HCT116 (cell line): Measurements from ENCODE around the gene GALNT13. TPM values are rescaled to one million over a fixed set of nuclear protein-coding genes. Genes with fewer than 3 reads are reported as not detected.

Experiments
- ATAC-seq: fragments of 200-7000 bp; cut with Tn5 transposase; 2 replicates; pipeline ENCODE4 v1.9.1; 2020; ENCODE audit warnings: mild to moderate bottlenecking, moderate library complexity
- BruUV-seq: library from RNA; stranded (reverse); fragments of 400-500 nt; replicated peaks from 2 replicates; lab custom pipeline; 2021; lab: Mats Ljungman, UMichigan
- CTCF ChIA-PET: fragments of 300-600 bp; sonication (Branson Sonifier 250); formaldehyde crosslinking; loops from one replicate; lab custom pipeline; 2021; ENCODE audit warnings: antibody characterized with exemption; lab: Charles Lee
- POLR2A ChIA-PET: fragments of 300-600, 350-600 bp; sonication (Branson Sonifier 250); formaldehyde crosslinking; loops from one replicate; lab custom pipeline; 2021; ENCODE audit warnings: antibody characterized with exemption; lab: Charles Lee
- RAD21 ChIA-PET, 2 experiments: fragments of 300-600 bp; sonication (Branson Sonifier 250); formaldehyde crosslinking; loops; one replicate each; lab custom pipeline; 2023; ENCODE audit warnings: low total read pairs in 2 of 2; ENCODE audit not compliant: uncharacterized antibody in 2 of 2, unreplicated experiment in 2 of 2, low non-redundant PET in 1 of 2; lab: Charles Lee
- DNase-seq: peaks from one replicate; pipeline ENCODE4 v3.0.0-alpha.2; 2010; ENCODE audit warnings: low read depth, low spot score
- H2AFZ ChIP-seq: fragments of 200-600 bp; shearing (Covaris generic), sonication (generic); 2 replicates; pipeline ENCODE4 v1.6.1; 2017; ENCODE audit warnings: low read depth, mixed run types, mixed read lengths, antibody characterized with exemption, low read length; ENCODE audit not compliant: poor library complexity, severe bottlenecking
- H3K27ac ChIP-seq: 2 replicates; pipeline ENCODE4 v1.5.1; 2012; ENCODE audit warnings: low read depth, low read length
- H3K27me3 ChIP-seq: fragments of 200-600 bp; sonication (generic); 2 replicates; pipeline ENCODE4 v1.6.1; 2016; ENCODE audit warnings: mixed run types, low read length, mixed read lengths; ENCODE audit not compliant: insufficient read depth
- H3K36me3 ChIP-seq, 2 experiments: fragments of 200-500 bp in 1 of 2; fragments of 200-600 bp in 1 of 2; sonication (Bioruptor generic) in 1 of 2; sonication (generic) in 1 of 2; 2 replicates each; pipeline versions ENCODE4 v1.5.1 to v1.6.1; 2014 to 2016; ENCODE audit warnings: low read length in 2 of 2, inconsistent platforms in 1 of 2, mixed read lengths in 1 of 2, mixed run types in 1 of 2; ENCODE audit not compliant: insufficient read depth in 2 of 2, control insufficient read depth in 1 of 2
- H3K4me1 ChIP-seq, 2 experiments: fragments of 200-600 bp in 1 of 2; sonication (generic) in 1 of 2; 2 replicates each; pipeline versions ENCODE4 v1.5.1 to v1.6.1; 2012 to 2017; ENCODE audit warnings: low read length in 2 of 2, inconsistent platforms in 1 of 2, mild to moderate bottlenecking in 1 of 2, mixed read lengths in 1 of 2, mixed run types in 1 of 2, moderate library complexity in 1 of 2; ENCODE audit not compliant: insufficient read depth in 2 of 2, control insufficient read depth in 1 of 2
- H3K4me2 ChIP-seq: fragments of 200-600 bp; sonication (generic); 2 replicates; pipeline ENCODE4 v1.6.1; 2017; ENCODE audit warnings: mixed run types, low read length, mixed read lengths
- H3K4me3 ChIP-seq, 2 experiments: fragments of 200-600 bp in 1 of 2; sonication (generic) in 1 of 2; replicated peaks in 1 of 2; 2 replicates each; pipeline ENCODE4 v1.5.1; 2011 to 2016; ENCODE audit warnings: low read length in 2 of 2, control low read depth in 1 of 2, low read depth in 1 of 2, mild to moderate bottlenecking in 1 of 2, mixed read lengths in 1 of 2, mixed run types in 1 of 2
- H3K79me2 ChIP-seq: fragments of 200-600 bp; sonication (generic); 2 replicates; pipeline ENCODE4 v1.6.1; 2017; ENCODE audit warnings: mild to moderate bottlenecking, mixed run types, low read length, moderate library complexity, mixed read lengths; ENCODE audit not compliant: insufficient read depth
- H3K9ac ChIP-seq: fragments of 200-600 bp; sonication (generic); 2 replicates; pipeline ENCODE4 v1.6.1; 2016; ENCODE audit warnings: low read length, mixed read lengths
- H3K9me2 ChIP-seq: fragments of 200-600 bp; sonication (generic), shearing (Covaris generic); 2 replicates; pipeline ENCODE4 v1.6.1; 2017; ENCODE audit warnings: mixed run types, mild to moderate bottlenecking, moderate library complexity; ENCODE audit not compliant: insufficient read depth
- H3K9me3 ChIP-seq, 2 experiments: fragments of 200-500 bp in 1 of 2; fragments of 200-600 bp in 1 of 2; sonication (Bioruptor generic) in 1 of 2; sonication (generic) in 1 of 2; 2 replicates each; pipeline ENCODE4 v1.6.1; 2014 to 2017; ENCODE audit warnings: low read length in 2 of 2, mixed read lengths in 2 of 2, inconsistent platforms in 1 of 2, low read depth in 1 of 2, mild to moderate bottlenecking in 1 of 2, mixed run types in 1 of 2, moderate library complexity in 1 of 2; ENCODE audit not compliant: control insufficient read depth in 1 of 2, insufficient read depth in 1 of 2
- H4K20me1 ChIP-seq: fragments of 200-600 bp; sonication (generic), shearing (Covaris generic); 2 replicates; pipeline ENCODE4 v1.6.1; 2017; ENCODE audit warnings: mixed run types, mild to moderate bottlenecking, moderate library complexity; ENCODE audit not compliant: insufficient read depth
- CBX3 ChIP-seq: IDR thresholded peaks from 2 replicates; pipeline ENCODE4 v1.6.1; 2012; ENCODE audit warnings: low read depth
- CEBPB ChIP-seq: IDR thresholded peaks from 2 replicates; pipeline ENCODE4 v1.6.1; 2012; ENCODE audit warnings: low read depth
- EGR1 ChIP-seq: IDR thresholded peaks from 2 replicates; pipeline ENCODE4 v1.6.1; 2012; ENCODE audit warnings: low read depth
- EZH2 ChIP-seq: fragments of 200-600 bp; sonication (generic); IDR thresholded peaks from 2 replicates; pipeline ENCODE4 v1.6.1; 2017; ENCODE audit warnings: antibody characterized with exemption, mixed run types
- JUND ChIP-seq: IDR thresholded peaks from 2 replicates; pipeline ENCODE4 v1.6.1; 2012
- POLR2A ChIP-seq: IDR thresholded peaks from 2 replicates; pipeline ENCODE4 v1.7.0; 2011; ENCODE audit warnings: borderline replicate concordance; ENCODE audit not compliant: insufficient read depth, insufficient read length; ENCODE audit errors: extremely low read depth
- POLR2AphosphoS5 ChIP-seq: IDR thresholded peaks from 2 replicates; pipeline ENCODE4 v1.6.1; 2011; ENCODE audit warnings: mild to moderate bottlenecking, low read depth, low read length, moderate library complexity
- SIN3A ChIP-seq: IDR thresholded peaks from 2 replicates; pipeline ENCODE4 v1.6.1; 2012; ENCODE audit warnings: low read depth
- SP1 ChIP-seq: IDR thresholded peaks from 2 replicates; pipeline ENCODE4 v1.6.1; 2012; ENCODE audit warnings: low read depth
- SRF ChIP-seq: IDR thresholded peaks from 2 replicates; pipeline ENCODE4 v1.6.1; 2012; ENCODE audit warnings: low read depth
- TCF7L2 ChIP-seq: IDR thresholded peaks from 2 replicates; pipeline ENCODE4 v1.7.0; 2011; ENCODE audit warnings: borderline replicate concordance, inconsistent platforms; ENCODE audit not compliant: insufficient read depth, insufficient read length; ENCODE audit errors: extremely low read depth
- YY1 ChIP-seq: IDR thresholded peaks from 2 replicates; pipeline ENCODE4 v1.6.1; 2011; ENCODE audit warnings: low read length, low read depth, moderate library complexity, mild to moderate bottlenecking; ENCODE audit not compliant: insufficient replicate concordance; ENCODE audit errors: extremely low read depth
- ZFX ChIP-seq: fragments of 450-650 bp; IDR thresholded peaks from 2 replicates; pipeline ENCODE4 v1.6.1; 2017
- ZNF274 ChIP-seq: fragments of 200-500 bp; sonication (Bioruptor generic); IDR thresholded peaks from 2 replicates; pipeline ENCODE4 v1.6.1; 2014; ENCODE audit warnings: mild to moderate bottlenecking, low read depth, low read length, inconsistent platforms
- intact Hi-C: fragments of 100-400 bp; cut with micrococcal nuclease; formaldehyde crosslinking; loops from 2 replicates; pipeline ENCODE4 v1.10.0; 2022
- total RNA-seq: library from RNA; stranded (reverse); gene quantifications from one replicate; pipeline ENCODE4 v1.2.1, GENCODE V29; 2021; ENCODE audit not compliant: unreplicated experiment
- TF ChIP-seq, protein P1 (sequence below): IDR thresholded peaks from 2 replicates; pipeline ENCODE4 v1.6.1; 2011; ENCODE audit warnings: mild to moderate bottlenecking, low read length, moderate library complexity; ENCODE audit not compliant: insufficient replicate concordance; ENCODE audit errors: extremely low read depth
- TF ChIP-seq, protein P2 (sequence below), 3 experiments: fragments of 200-600 bp in 1 of 3; sonication (generic) in 1 of 3; IDR thresholded peaks in 2 of 3; conservative IDR thresholded peaks in 1 of 3; 2 replicates each; pipeline ENCODE4 v1.5.1; 2012 to 2017; ENCODE audit warnings: low read depth in 2 of 3, low read length in 2 of 3, antibody characterized with exemption in 1 of 3, borderline replicate concordance in 1 of 3, control low read depth in 1 of 3, mild to moderate bottlenecking in 1 of 3, mixed read lengths in 1 of 3, mixed run types in 1 of 3, moderate library complexity in 1 of 3; ENCODE audit not compliant: insufficient read depth in 1 of 3
- TF ChIP-seq, protein P3 (sequence below): IDR thresholded peaks from 2 replicates; pipeline ENCODE4 v1.6.1; 2012
- TF ChIP-seq, protein P4 (sequence below): IDR thresholded peaks from 2 replicates; pipeline ENCODE4 v1.6.1; 2012
- TF ChIP-seq, protein P5 (sequence below): IDR thresholded peaks from 2 replicates; pipeline ENCODE4 v1.6.1; 2012; ENCODE audit warnings: low read depth

The GALNT13 gene
- total RNA-seq, 1 experiment from 2014 or later: 0.44 TPM

DNA sequence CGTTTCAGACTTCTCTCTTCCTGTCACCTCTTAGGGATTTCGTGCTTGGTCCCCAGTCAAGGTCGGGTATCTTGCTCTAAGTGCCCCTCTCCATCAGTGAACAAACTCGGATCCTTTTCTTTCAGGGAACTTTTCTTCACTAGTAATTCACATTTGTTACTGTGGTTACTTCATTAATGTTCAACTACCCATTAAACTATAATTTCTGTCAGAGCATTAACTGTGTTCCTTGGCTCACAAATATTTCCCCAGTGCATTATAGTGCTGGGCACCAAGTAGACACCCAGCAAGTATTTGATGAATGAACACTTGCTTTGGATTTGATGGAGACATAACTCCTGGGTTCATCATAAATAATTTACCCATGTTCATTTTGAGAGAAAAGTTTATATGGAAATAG, 617.1 kb downstream of the GALNT13 start:
- Histone ChIP-seq H3K27ac (no peak overlapping the region), H2AFZ (no peak overlapping the region), H3K9me2 (no peaks in the 10 kb centered on the region), H3K4me3 (no peak overlapping the region), H3K9me3 (no peaks in the 10 kb centered on the region), H3K79me2 (no peaks in the 10 kb centered on the region), H3K36me3 (no peaks in the 10 kb centered on the region), H3K9ac (no peak overlapping the region), H3K4me2 (no peak overlapping the region), H3K27me3 (no peaks in the 10 kb centered on the region), H3K4me1 (no peaks in the 10 kb centered on the region), H4K20me1 (no peaks in the 10 kb centered on the region)
- ATAC-seq (no peak), DNase-seq (no peak)
- ChIA-PET RAD21 (no interaction called here), POLR2A (no interaction called here), CTCF (no interaction called here)
- no TSS peak for BruUV-seq
- intact Hi-C loops: no loop called here
- TF ChIP-seq, protein P1, sequence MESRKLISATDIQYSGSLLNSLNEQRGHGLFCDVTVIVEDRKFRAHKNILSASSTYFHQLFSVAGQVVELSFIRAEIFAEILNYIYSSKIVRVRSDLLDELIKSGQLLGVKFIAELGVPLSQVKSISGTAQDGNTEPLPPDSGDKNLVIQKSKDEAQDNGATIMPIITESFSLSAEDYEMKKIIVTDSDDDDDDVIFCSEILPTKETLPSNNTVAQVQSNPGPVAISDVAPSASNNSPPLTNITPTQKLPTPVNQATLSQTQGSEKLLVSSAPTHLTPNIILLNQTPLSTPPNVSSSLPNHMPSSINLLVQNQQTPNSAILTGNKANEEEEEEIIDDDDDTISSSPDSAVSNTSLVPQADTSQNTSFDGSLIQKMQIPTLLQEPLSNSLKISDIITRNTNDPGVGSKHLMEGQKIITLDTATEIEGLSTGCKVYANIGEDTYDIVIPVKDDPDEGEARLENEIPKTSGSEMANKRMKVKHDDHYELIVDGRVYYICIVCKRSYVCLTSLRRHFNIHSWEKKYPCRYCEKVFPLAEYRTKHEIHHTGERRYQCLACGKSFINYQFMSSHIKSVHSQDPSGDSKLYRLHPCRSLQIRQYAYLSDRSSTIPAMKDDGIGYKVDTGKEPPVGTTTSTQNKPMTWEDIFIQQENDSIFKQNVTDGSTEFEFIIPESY: no peak
- TF ChIP-seq, protein P2, sequence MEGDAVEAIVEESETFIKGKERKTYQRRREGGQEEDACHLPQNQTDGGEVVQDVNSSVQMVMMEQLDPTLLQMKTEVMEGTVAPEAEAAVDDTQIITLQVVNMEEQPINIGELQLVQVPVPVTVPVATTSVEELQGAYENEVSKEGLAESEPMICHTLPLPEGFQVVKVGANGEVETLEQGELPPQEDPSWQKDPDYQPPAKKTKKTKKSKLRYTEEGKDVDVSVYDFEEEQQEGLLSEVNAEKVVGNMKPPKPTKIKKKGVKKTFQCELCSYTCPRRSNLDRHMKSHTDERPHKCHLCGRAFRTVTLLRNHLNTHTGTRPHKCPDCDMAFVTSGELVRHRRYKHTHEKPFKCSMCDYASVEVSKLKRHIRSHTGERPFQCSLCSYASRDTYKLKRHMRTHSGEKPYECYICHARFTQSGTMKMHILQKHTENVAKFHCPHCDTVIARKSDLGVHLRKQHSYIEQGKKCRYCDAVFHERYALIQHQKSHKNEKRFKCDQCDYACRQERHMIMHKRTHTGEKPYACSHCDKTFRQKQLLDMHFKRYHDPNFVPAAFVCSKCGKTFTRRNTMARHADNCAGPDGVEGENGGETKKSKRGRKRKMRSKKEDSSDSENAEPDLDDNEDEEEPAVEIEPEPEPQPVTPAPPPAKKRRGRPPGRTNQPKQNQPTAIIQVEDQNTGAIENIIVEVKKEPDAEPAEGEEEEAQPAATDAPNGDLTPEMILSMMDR (IDR thresholded peaks at IDR 0.05 in 2 of 3, conservative IDR thresholded peaks at IDR 0.05 in 1 of 3; ENCODE audit: borderline replicate concordance in 1 of 3, insufficient read depth in 1 of 3, low read depth in 2 of 3, low read length in 2 of 3): no peak
- TF ChIP-seq CBX3 (no peak), SRF (no peak), JUND (no peak), ZFX (no peak), POLR2A (no peak), ZNF274 (no peak), TCF7L2 (no peak), POLR2AphosphoS5 (no peak), EZH2 (no peak), EGR1 (no peak), SP1 (no peak), SIN3A (no peak), CEBPB (no peak), YY1 (no peak)
- TF ChIP-seq, protein P3, sequence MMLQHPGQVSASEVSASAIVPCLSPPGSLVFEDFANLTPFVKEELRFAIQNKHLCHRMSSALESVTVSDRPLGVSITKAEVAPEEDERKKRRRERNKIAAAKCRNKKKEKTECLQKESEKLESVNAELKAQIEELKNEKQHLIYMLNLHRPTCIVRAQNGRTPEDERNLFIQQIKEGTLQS: no peak
- TF ChIP-seq, protein P4, sequence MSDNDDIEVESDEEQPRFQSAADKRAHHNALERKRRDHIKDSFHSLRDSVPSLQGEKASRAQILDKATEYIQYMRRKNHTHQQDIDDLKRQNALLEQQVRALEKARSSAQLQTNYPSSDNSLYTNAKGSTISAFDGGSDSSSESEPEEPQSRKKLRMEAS: no peak
- TF ChIP-seq, protein P5, sequence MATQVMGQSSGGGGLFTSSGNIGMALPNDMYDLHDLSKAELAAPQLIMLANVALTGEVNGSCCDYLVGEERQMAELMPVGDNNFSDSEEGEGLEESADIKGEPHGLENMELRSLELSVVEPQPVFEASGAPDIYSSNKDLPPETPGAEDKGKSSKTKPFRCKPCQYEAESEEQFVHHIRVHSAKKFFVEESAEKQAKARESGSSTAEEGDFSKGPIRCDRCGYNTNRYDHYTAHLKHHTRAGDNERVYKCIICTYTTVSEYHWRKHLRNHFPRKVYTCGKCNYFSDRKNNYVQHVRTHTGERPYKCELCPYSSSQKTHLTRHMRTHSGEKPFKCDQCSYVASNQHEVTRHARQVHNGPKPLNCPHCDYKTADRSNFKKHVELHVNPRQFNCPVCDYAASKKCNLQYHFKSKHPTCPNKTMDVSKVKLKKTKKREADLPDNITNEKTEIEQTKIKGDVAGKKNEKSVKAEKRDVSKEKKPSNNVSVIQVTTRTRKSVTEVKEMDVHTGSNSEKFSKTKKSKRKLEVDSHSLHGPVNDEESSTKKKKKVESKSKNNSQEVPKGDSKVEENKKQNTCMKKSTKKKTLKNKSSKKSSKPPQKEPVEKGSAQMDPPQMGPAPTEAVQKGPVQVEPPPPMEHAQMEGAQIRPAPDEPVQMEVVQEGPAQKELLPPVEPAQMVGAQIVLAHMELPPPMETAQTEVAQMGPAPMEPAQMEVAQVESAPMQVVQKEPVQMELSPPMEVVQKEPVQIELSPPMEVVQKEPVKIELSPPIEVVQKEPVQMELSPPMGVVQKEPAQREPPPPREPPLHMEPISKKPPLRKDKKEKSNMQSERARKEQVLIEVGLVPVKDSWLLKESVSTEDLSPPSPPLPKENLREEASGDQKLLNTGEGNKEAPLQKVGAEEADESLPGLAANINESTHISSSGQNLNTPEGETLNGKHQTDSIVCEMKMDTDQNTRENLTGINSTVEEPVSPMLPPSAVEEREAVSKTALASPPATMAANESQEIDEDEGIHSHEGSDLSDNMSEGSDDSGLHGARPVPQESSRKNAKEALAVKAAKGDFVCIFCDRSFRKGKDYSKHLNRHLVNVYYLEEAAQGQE: no peak
